HL-60 (cell line): Measurements from ENCODE around the gene ZDHHC16.
A peak's percentile ranks its signal among the peaks of the same experiment; 100 is the strongest.

ENCODE experiments used
- DNase-seq, 2 experiments: peaks; one replicate each; pipeline ENCODE4 v3.0.0-alpha.2; 2010 to 2020; ENCODE audit warnings: low read depth in 1 of 2, low spot score in 1 of 2
- H3K27ac ChIP-seq: fragments of 250-450 bp; sonication (Bioruptor Pico); replicated peaks from 2 replicates; pipeline ENCODE4 v1.5.1; 2020; ENCODE audit warnings: mild to moderate bottlenecking, moderate library complexity
- H3K27me3 ChIP-seq: fragments of 250-450 bp; sonication (Bioruptor Pico); 2 replicates; pipeline ENCODE4 v1.5.1; 2021; ENCODE audit warnings: mild to moderate bottlenecking, moderate library complexity; ENCODE audit not compliant: insufficient read depth, poor library complexity, severe bottlenecking
- H3K4me3 ChIP-seq: replicated peaks from 2 replicates; pipeline ENCODE4 v1.5.1; 2011; ENCODE audit warnings: mild to moderate bottlenecking, control low read depth, low read length; ENCODE audit not compliant: insufficient read depth
- CTCF ChIP-seq: IDR thresholded peaks from one replicate; pipeline ENCODE4 v1.5.1; 2011; ENCODE audit warnings: low read length, control low read depth, inconsistent platforms; ENCODE audit not compliant: insufficient read depth
- GABPA ChIP-seq: IDR thresholded peaks from 2 replicates; pipeline ENCODE4 v1.6.1; 2012; ENCODE audit warnings: low read depth
- POLR2AphosphoS5 ChIP-seq: IDR thresholded peaks from 2 replicates; pipeline ENCODE4 v1.6.1; 2012; ENCODE audit warnings: low read depth
- REST ChIP-seq: IDR thresholded peaks from 2 replicates; pipeline ENCODE4 v1.6.1; 2012; ENCODE audit warnings: low read depth; ENCODE audit not compliant: insufficient replicate concordance
- SPI1 ChIP-seq: IDR thresholded peaks from 2 replicates; pipeline ENCODE4 v1.6.1; 2012; ENCODE audit warnings: low read depth, mild to moderate bottlenecking, borderline replicate concordance

ZDHHC16 gene

GRCh38 chr10:97456034-97456685 is 10.2 kb downstream of the ZDHHC16 start:
- Histone ChIP-seq H3K27ac (no peak overlapping the region), H3K27me3 (no peaks in the 10 kb centered on the region), H3K4me3 (no peak overlapping the region)
- no peak for DNase-seq
- TF ChIP-seq GABPA (no peak), REST (no peak), CTCF (no peak), SPI1 (no peak), POLR2AphosphoS5 (no peak)

GRCh38 chr10:97456686-97457065 is 10.7 kb downstream of the ZDHHC16 start:
- no peak for DNase-seq
- no peaks in the 10 kb centered on the region for H3K27me3 ChIP-seq
- TF ChIP-seq SPI1 (no peak), POLR2AphosphoS5 (no peak; the same call in 1 of the 2 replicates), REST (no peak), GABPA (no peak), CTCF (no peak)
- no peak overlapping the region for H3K27ac ChIP-seq
- H3K4me3 ChIP-seq: no peak overlapping the region

DNA sequence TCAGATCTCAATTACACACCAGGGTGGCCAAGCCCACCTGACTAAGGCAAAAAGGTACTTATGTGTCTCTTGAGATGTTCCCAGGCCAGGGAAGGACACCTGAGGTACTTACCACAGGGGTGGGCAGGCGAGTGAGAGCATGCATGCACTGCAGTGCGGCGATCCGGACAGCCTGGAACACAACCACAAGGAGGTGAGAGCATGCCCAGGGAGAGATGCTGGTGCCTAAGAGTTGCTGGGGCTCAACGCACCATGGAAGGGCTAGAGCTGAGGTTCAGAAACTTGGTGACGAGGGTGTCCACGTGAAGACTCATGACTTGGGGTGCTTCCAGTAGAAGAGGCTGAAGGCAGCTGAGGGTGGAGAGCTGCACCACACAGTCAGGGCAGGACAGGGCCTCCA is 13.1 kb downstream of the ZDHHC16 start:
- no peak for TF ChIP-seq SPI1
- peak; percentile 15; the same call in 1 of the 2 replicates for TF ChIP-seq POLR2AphosphoS5
- DNase-seq: no peak

GRCh38 chr10:97459933-97460332 is 14.0 kb downstream of the ZDHHC16 start:
- DNase-seq: no peak
- Histone ChIP-seq H3K4me3 (no peak overlapping the region), H3K27ac (no peak overlapping the region), H3K27me3 (no peaks in the 10 kb centered on the region)
- TF ChIP-seq CTCF (no peak), SPI1 (no peak), POLR2AphosphoS5 (peak; percentile 1; the same call in 1 of the 2 replicates), REST (no peak)

More for the DNA sequence above, 13.1 kb downstream of the ZDHHC16 start:
- Histone ChIP-seq H3K27ac (no peak overlapping the region), H3K4me3 (no peak overlapping the region), H3K27me3 (no peaks in the 10 kb centered on the region)
